ENCODE results near the gene CENPF. TPM values are rescaled to one million over a fixed set of nuclear protein-coding genes. Genes with fewer than 3 reads are reported as not detected.

The CENPF gene
- total RNA-seq, 1 donor, result 30.7 TPM

- TF ChIP-seq CTCF (IDR thresholded peaks at IDR 0.05; ENCODE audit: insufficient read depth, low read depth, low read length), result no peak
- DNase-seq (ENCODE audit: low read depth), result no peak
- no peak overlapping the region for H3K4me3 ChIP-seq (ENCODE audit: low read depth, low read length)
Observed at GRCh38 chr1:214698559-214698958, 95.6 kb downstream of the CENPF start.

DNA sequence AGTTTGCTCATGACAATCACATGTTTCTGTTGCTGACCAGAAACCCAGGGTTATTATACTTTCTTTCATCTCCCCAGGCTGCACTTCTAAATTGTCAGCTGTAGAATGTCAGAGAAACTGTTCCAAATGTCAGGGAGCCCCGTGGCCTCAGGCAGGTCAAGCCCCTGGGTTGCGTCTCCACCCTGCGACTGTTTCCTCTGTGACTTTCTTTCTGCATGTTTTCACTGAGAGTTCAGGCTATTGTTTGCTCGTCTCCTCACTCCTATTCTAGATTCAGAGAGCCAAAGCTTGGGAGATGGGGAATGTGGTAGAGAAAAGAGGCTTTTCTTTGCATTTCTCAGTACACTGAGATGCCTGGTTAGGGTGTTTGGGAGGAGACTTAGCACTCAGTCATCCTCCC is 97.4 kb downstream of the CENPF start:
- peak; percentile 14 for DNase-seq (ENCODE audit: low read depth)
- H3K4me3 ChIP-seq (ENCODE audit: low read depth, low read length), result no peak overlapping the region
- TF ChIP-seq CTCF (IDR thresholded peaks at IDR 0.05; ENCODE audit: insufficient read depth, low read depth, low read length), result no peak

DNA sequence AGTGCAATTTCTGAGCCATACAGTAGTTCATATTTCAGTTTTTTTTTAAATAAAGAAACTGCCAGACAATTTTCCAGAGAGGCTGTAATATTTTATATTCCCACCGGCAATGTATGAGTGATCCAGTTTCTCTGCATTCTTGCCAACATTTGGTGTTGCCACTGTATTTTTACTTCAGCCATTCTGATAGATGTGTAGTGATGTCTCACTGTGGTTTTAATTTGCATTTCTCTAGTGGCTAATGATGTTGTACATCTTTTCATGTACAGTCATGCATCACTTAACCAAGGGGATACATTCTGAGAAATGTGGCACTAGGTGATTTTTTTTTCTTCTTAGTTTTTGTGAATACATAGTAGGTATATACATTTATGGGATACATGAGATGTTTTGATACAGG is 99.6 kb downstream of the CENPF start:
- DNase-seq (ENCODE audit: low read depth), result no peak
- no peak for TF ChIP-seq CTCF (IDR thresholded peaks at IDR 0.05; ENCODE audit: insufficient read depth, low read depth, low read length)

DNA sequence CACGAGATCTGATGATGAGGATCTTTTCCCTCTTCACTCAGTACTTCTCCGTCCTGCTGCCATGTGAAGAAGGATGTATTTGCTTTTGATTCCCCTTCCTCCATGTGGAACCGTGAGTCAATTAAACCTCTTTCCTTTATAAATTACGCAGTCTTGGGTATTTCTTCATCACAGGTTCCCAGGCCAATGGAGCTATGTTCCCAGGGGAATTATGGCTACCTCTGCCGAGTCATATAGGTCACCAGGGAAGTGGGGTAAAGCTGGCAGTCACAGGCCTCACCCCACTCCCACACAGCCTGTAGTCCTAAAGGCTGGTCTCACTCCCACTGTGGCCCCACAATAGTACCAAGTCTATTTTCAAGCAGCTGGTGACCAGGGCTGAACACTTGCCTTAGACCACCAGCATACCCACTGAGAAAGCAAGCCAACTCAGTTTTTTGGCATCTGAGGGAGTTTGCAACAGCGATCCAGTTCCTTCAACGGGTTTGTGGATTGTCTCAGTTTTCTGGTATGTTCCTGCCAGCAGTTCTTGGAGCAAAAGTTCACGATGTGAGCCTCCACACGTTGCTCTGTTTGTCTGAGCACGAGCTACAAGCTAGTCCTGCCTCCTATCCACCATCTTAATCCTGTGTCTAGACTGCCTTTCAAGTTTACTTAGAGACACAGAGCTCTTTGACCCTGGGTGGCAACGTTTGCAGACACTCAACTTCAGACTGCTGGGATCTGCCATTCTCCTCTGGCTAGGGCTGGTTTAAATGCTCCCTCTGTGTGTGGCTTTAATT is 104.5 kb downstream of the CENPF start:
- TF ChIP-seq CTCF (IDR thresholded peaks at IDR 0.05; ENCODE audit: insufficient read depth, low read depth, low read length), result no peak
- no peak overlapping the region for H3K4me3 ChIP-seq (ENCODE audit: low read depth, low read length)
- peak; percentile 62 for DNase-seq (ENCODE audit: low read depth)

More for the DNA sequence above, 99.6 kb downstream of the CENPF start:
- H3K4me3 ChIP-seq (ENCODE audit: low read depth, low read length), result no peak overlapping the region

- no peak for TF ChIP-seq CTCF (IDR thresholded peaks at IDR 0.05; ENCODE audit: insufficient read depth, low read depth, low read length)
- no peak overlapping the region for H3K4me3 ChIP-seq (ENCODE audit: low read depth, low read length)
- DNase-seq (ENCODE audit: low read depth), result no peak
Observed at GRCh38 chr1:214708321-214708955, 105.4 kb downstream of the CENPF start.

DNA sequence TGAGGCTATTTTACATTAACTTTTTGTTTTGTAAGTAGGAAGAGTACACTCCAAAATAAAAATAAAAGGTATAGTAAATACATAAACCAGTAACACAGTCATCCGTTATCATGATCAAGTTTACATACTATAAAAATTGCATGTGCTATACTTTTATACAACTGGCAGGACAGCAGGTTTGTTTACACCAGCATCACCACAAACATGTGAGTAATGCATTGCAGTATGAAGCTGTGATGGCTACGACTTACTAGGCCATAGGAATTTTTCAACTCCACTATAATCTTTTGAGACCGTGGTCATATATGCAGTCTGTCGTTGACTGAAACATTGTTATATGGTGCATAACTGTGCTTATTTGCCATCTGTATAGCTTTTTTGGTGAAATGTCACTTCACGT is 106.2 kb downstream of the CENPF start:
- peak; percentile 28 for DNase-seq (ENCODE audit: low read depth)

More for the DNA sequence above, 106.2 kb downstream of the CENPF start:
- no peak for TF ChIP-seq CTCF (IDR thresholded peaks at IDR 0.05; ENCODE audit: insufficient read depth, low read depth, low read length)
- H3K4me3 ChIP-seq (ENCODE audit: low read depth, low read length), result no peak overlapping the region
